Coronary artery (tissue), 2 donors: ENCODE data around the gene ACSS2.
A peak's percentile ranks its signal among the peaks of the same experiment; 100 is the strongest.

Experiments
- DNase-seq: peaks from one replicate; pipeline ENCODE4 v3.0.0-alpha.2; 2017; ENCODE audit warnings: low spot score
- H3K27ac ChIP-seq, 2 donors: fragments of 200-600 bp; sonication (generic); one replicate each; pipeline ENCODE4 v1.5.1; 2016 to 2019
- H3K4me3 ChIP-seq: fragments of 200-600 bp; sonication (generic); 2 replicates; pipeline ENCODE4 v1.5.1; 2016; ENCODE audit warnings: mild to moderate bottlenecking, moderate library complexity
- TF ChIP-seq, protein P1 (sequence below): fragments of 200-600 bp; sonication (generic); IDR thresholded peaks from one replicate; pipeline ENCODE4 v1.5.1; 2019; ENCODE audit warnings: antibody characterized with exemption

The ACSS2 gene

DNA sequence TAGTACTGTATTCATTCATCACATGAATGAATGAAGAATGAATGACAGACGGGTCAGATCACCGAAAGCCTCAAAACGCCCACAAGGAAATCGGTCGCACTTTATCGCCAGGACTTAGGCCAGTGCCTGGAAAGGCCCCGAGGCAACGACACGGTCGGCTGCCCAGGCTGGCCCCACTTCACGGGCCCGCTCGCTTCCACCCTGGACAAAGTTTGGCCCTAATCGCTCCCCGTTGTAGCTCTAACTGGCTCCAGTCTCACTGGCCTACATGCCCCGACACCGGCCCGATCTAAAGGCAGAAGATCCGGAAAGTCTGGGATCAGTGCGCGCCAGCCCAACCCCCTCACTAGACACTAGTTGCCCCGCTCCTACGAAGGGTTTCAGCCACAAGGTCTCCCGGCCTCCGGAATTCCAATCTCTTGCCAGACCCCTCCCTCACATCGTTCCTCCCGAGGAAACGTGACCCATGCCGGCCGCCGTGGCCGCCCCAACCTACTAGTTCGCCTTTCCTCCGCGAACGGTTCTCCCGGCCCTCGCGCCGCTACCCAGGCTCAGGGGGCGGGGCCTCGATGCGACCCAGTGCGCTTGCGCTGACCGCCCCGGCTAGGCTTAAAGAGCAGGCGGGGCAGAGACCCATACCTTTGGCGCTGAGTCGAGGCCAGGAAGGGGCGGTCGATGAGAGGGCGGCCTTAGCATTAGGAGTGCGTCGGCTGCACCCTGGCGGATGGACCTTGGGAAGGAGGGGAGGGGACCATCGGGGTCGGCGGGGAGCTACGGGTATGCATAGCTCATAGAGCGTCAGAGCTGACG, 79.0 kb downstream of the ACSS2 start, which contains the start of the genes GSS and MYH7B:
Gene GSS (minus strand): TSS at position 576 of the 810 bp plus-strand sequence. CDS start 3,954 bp downstream, outside the sequence.
Gene MYH7B (plus strand): TSS at position 638 of the 810 bp plus-strand sequence. CDS start 22,138 bp downstream, outside the sequence.
- Histone ChIP-seq H3K4me3 (peak within 1 kb of the TSS; percentile 89), H3K27ac (peak within 1 kb of the TSS; percentile 69 to 97)
- DNase-seq = peak; percentile 99
- TF ChIP-seq, protein P1, sequence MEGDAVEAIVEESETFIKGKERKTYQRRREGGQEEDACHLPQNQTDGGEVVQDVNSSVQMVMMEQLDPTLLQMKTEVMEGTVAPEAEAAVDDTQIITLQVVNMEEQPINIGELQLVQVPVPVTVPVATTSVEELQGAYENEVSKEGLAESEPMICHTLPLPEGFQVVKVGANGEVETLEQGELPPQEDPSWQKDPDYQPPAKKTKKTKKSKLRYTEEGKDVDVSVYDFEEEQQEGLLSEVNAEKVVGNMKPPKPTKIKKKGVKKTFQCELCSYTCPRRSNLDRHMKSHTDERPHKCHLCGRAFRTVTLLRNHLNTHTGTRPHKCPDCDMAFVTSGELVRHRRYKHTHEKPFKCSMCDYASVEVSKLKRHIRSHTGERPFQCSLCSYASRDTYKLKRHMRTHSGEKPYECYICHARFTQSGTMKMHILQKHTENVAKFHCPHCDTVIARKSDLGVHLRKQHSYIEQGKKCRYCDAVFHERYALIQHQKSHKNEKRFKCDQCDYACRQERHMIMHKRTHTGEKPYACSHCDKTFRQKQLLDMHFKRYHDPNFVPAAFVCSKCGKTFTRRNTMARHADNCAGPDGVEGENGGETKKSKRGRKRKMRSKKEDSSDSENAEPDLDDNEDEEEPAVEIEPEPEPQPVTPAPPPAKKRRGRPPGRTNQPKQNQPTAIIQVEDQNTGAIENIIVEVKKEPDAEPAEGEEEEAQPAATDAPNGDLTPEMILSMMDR = no peak

DNA sequence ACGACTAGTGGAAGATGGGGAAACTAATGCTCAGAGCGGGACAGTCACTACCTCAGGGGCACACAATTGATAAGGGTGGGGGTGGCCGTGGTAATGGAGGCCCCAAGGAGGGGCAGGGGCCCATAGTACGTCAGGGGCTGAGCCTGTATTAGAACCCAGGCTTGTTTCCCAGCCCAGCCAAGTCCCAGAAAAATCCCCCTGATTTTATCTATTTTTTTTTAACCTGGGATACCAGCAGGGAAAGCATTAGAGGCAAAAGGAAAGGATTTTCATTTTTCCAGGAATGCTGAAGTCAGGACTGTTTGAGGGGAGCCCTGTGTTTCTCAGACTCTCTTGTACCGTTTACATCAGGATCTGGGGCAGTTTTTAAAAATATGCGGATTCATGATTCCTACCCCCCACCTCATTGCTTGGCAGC, 79.6 kb downstream of the ACSS2 start:
- no peak for DNase-seq
- TF ChIP-seq, protein P1 = no peak
- Histone ChIP-seq H3K4me3 (peak overlapping the region; percentile 89), H3K27ac (peak overlapping the region; percentile 69 to 97)

- no peak overlapping the region for H3K4me3 ChIP-seq
- peak; percentile 69 for DNase-seq
- TF ChIP-seq, protein P1 = no peak
- no peak overlapping the region for H3K27ac ChIP-seq
These were observed 80.5 kb downstream of the ACSS2 start for GRCh38 chr20:34956751-34957472.

DNA sequence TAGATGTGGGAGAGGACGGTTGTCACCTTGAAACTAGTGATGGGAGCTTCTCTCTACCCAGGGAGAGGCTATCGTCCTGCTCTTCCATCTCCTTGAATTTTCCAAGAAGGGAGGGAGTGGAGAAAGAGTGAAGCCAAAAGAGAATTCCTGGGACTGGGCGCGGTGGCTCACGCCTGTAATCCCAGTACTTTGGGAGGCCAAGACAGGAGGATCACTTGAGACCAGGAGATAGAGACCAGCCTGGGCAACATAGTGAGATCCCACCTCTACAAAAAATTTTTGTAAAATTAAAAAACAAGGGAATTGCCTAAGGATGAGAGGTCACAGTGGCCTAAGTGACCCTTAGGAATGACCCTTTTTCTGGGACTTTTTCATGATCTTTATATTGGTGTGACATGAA, 88.1 kb downstream of the ACSS2 start:
- TF ChIP-seq, protein P1 = no peak
- H3K4me3 ChIP-seq = no peak overlapping the region
- H3K27ac ChIP-seq = no peak overlapping the region
- DNase-seq = no peak

DNA sequence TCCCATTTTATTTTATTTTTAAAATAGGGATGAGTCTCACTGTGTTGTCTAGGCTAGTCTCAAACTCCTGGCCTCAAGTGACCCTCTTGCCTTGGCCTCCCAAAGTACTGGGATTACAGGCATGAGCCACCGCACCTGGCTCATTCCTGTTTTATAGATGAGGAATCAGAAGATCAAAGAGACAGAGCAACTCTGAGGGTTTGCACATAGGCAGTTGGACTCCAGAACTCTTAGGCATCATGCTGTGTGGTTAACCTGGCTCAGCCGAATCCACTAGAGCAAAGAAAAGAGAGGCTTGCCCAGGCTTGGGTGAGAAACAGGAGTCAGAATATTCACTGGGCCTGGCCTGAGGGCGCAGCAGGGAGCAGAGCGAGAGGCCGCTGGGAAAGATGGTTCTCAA, 88.6 kb downstream of the ACSS2 start:
- Histone ChIP-seq H3K27ac (no peak overlapping the region), H3K4me3 (no peak overlapping the region)
- TF ChIP-seq, protein P1 = no peak
- no peak for DNase-seq

- Histone ChIP-seq H3K27ac (no peak overlapping the region), H3K4me3 (no peak overlapping the region)
- TF ChIP-seq, protein P1 = no peak
- no peak for DNase-seq
These were observed 91.0 kb downstream of the ACSS2 start for GRCh38 chr20:34967421-34967820.
